ENCODE data around the gene DYNC1LI2.

DNA sequence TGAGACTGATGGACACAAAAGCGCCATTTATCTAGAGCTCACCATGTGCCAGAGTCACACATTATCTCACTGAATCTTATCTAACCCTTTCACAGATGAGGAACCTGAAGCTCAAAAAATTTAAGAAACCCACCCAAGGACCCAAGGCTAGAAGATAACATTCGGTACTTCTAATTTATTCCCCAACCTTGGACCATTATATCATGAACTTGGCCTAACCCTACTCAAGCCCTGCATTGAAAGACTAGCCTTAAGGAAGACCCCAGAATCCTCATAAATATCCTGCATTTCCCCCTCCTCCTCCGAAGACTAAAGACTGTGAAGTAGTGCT is 548 bp upstream of the DYNC1LI2 start:
- TF ChIP-seq, protein P1, sequence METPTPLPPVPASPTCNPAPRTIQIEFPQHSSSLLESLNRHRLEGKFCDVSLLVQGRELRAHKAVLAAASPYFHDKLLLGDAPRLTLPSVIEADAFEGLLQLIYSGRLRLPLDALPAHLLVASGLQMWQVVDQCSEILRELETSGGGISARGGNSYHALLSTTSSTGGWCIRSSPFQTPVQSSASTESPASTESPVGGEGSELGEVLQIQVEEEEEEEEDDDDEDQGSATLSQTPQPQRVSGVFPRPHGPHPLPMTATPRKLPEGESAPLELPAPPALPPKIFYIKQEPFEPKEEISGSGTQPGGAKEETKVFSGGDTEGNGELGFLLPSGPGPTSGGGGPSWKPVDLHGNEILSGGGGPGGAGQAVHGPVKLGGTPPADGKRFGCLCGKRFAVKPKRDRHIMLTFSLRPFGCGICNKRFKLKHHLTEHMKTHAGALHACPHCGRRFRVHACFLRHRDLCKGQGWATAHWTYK (CRISPR knock-in tag; IDR thresholded peaks at IDR 0.05), result no peak
- TF ChIP-seq MCM5 (IDR thresholded peaks at IDR 0.05; ENCODE audit: low read depth) (no peak), NFE2L1 (tag; IDR thresholded peaks at IDR 0.05; ENCODE audit: borderline replicate concordance, low read depth) (no peak), EP300 (IDR thresholded peaks at IDR 0.05; ENCODE audit: low read length) (no peak), ZNF785 (CRISPR knock-in tag; IDR thresholded peaks at IDR 0.05) (no peak), RBBP5 (IDR thresholded peaks at IDR 0.05; ENCODE audit: borderline replicate concordance, insufficient read depth, low read length, poor library complexity, severe bottlenecking) (no peak), SAP30 (IDR thresholded peaks at IDR 0.05; ENCODE audit: borderline replicate concordance, insufficient read depth, low read depth, low read length, poor library complexity, severe bottlenecking) (no peak), GTF2F1 (IDR thresholded peaks at IDR 0.05; ENCODE audit: low read depth, low read length) (no peak)
- TF ChIP-seq, protein P2, sequence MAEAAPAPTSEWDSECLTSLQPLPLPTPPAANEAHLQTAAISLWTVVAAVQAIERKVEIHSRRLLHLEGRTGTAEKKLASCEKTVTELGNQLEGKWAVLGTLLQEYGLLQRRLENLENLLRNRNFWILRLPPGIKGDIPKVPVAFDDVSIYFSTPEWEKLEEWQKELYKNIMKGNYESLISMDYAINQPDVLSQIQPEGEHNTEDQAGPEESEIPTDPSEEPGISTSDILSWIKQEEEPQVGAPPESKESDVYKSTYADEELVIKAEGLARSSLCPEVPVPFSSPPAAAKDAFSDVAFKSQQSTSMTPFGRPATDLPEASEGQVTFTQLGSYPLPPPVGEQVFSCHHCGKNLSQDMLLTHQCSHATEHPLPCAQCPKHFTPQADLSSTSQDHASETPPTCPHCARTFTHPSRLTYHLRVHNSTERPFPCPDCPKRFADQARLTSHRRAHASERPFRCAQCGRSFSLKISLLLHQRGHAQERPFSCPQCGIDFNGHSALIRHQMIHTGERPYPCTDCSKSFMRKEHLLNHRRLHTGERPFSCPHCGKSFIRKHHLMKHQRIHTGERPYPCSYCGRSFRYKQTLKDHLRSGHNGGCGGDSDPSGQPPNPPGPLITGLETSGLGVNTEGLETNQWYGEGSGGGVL (CRISPR knock-in tag; IDR thresholded peaks at IDR 0.05), result no peak
- TF ChIP-seq, protein P3, sequence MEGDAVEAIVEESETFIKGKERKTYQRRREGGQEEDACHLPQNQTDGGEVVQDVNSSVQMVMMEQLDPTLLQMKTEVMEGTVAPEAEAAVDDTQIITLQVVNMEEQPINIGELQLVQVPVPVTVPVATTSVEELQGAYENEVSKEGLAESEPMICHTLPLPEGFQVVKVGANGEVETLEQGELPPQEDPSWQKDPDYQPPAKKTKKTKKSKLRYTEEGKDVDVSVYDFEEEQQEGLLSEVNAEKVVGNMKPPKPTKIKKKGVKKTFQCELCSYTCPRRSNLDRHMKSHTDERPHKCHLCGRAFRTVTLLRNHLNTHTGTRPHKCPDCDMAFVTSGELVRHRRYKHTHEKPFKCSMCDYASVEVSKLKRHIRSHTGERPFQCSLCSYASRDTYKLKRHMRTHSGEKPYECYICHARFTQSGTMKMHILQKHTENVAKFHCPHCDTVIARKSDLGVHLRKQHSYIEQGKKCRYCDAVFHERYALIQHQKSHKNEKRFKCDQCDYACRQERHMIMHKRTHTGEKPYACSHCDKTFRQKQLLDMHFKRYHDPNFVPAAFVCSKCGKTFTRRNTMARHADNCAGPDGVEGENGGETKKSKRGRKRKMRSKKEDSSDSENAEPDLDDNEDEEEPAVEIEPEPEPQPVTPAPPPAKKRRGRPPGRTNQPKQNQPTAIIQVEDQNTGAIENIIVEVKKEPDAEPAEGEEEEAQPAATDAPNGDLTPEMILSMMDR (IDR thresholded peaks at IDR 0.05 in 2 of 3, conservative IDR thresholded peaks at IDR 0.05 in 1 of 3; ENCODE audit: insufficient read depth in 2 of 3, low read depth in 1 of 3, low read length in 3 of 3), result no peak
- TF ChIP-seq, protein P4, sequence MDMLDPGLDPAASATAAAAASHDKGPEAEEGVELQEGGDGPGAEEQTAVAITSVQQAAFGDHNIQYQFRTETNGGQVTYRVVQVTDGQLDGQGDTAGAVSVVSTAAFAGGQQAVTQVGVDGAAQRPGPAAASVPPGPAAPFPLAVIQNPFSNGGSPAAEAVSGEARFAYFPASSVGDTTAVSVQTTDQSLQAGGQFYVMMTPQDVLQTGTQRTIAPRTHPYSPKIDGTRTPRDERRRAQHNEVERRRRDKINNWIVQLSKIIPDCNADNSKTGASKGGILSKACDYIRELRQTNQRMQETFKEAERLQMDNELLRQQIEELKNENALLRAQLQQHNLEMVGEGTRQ (CRISPR knock-in tag; IDR thresholded peaks at IDR 0.05), result no peak
- TF ChIP-seq, protein P5, sequence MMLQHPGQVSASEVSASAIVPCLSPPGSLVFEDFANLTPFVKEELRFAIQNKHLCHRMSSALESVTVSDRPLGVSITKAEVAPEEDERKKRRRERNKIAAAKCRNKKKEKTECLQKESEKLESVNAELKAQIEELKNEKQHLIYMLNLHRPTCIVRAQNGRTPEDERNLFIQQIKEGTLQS (IDR thresholded peaks at IDR 0.05), result no peak
- TF ChIP-seq, protein P5 (CRISPR knock-in tag; conservative IDR thresholded peaks at IDR 0.05), result no peak
- TF ChIP-seq, protein P6, sequence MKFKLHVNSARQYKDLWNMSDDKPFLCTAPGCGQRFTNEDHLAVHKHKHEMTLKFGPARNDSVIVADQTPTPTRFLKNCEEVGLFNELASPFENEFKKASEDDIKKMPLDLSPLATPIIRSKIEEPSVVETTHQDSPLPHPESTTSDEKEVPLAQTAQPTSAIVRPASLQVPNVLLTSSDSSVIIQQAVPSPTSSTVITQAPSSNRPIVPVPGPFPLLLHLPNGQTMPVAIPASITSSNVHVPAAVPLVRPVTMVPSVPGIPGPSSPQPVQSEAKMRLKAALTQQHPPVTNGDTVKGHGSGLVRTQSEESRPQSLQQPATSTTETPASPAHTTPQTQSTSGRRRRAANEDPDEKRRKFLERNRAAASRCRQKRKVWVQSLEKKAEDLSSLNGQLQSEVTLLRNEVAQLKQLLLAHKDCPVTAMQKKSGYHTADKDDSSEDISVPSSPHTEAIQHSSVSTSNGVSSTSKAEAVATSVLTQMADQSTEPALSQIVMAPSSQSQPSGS (CRISPR knock-in tag; IDR thresholded peaks at IDR 0.05), result no peak

All from K562 (cell line).